Activated naive CD8-positive, alpha-beta T cell treated with anti-CD3 and anti-CD28 coated beads for 36 hours (primary cell): Measurements from ENCODE around the gene SEMA4D. TPM values are rescaled to one million over a fixed set of nuclear protein-coding genes. Genes with fewer than 3 reads are reported as not detected.

Experiments used
- DNase-seq: peaks from one replicate; pipeline ENCODE4 v3.0.0; 2021
- H3K27ac Mint-ChIP-seq: one replicate; pipeline ENCODE4 v1.8.0; 2022; ENCODE audit warnings: mild to moderate bottlenecking, moderate library complexity, mixed read lengths
- H3K27me3 Mint-ChIP-seq: one replicate; pipeline ENCODE4 v1.8.0; 2022; ENCODE audit warnings: mild to moderate bottlenecking, mixed read lengths
- H3K36me3 Mint-ChIP-seq: one replicate; pipeline ENCODE4 v1.8.0; 2021; ENCODE audit warnings: mild to moderate bottlenecking, mixed read lengths
- H3K4me1 Mint-ChIP-seq: one replicate; pipeline ENCODE4 v1.8.0; 2021; ENCODE audit warnings: mixed read lengths
- H3K4me3 Mint-ChIP-seq: one replicate; pipeline ENCODE4 v1.8.0; 2022; ENCODE audit warnings: mild to moderate bottlenecking, moderate library complexity, mixed read lengths
- H3K9me3 Mint-ChIP-seq: one replicate; pipeline ENCODE4 v1.8.0; 2022; ENCODE audit warnings: mixed read lengths
- total RNA-seq, 2 experiments: library from RNA; stranded (reverse); gene quantifications; one replicate each; pipeline ENCODE4 v1.2.3, GENCODE V29; 2021

Gene SEMA4D
- total RNA-seq, 2 experiments from 2014 or later, result 239 to 245 TPM

DNA sequence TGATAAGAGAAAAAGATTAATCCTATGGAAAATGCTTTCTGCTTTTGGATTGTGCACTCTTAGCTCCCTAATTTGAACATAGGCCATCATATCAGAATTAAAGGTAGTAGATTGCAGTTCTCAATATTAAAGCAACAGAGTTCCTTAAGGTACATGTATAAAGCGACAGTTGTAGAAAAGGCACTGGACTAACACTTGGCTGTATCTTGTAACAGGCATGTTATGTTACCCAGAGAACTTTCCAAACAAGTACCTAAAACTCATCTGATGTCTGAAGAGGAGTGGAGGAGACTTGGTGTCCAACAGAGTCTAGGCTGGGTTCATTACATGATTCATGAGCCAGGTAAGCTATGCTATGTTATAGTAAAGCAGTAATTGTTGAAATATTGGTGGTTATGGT, 183.0 kb downstream of the SEMA4D start:
- peak overlapping the region; percentile 38 for H3K27ac Mint-ChIP-seq
- peaks cover 76% of the 10 kb centered on the region for H3K36me3 Mint-ChIP-seq
- H3K9me3 Mint-ChIP-seq, result no peaks in the 10 kb centered on the region
- no peak for DNase-seq
- H3K27me3 Mint-ChIP-seq, result peaks cover 6% of the 10 kb centered on the region
- H3K4me3 Mint-ChIP-seq, result peak overlapping the region; percentile 91
- peaks cover 51% of the 10 kb centered on the region for H3K4me1 Mint-ChIP-seq

DNA sequence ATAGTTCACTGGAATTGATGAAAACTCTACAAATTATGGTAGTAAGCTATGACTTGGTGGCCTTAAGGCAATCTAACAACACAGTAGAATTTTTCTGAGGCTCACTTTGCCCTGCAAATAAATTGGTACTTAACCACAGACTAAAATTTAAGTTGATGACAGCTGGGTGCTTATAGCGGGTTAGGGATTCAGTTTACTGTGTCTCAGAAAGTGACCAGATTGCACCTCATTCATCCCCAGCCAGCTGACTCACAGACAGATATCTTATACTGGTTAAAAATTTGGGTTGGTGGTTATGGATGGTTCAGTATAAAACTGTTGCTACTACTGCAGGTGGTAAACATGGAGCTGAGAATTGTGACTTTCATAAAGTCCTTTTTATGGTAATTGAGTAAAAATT, 184.1 kb downstream of the SEMA4D start:
- H3K27ac Mint-ChIP-seq, result no peak overlapping the region
- peaks cover 6% of the 10 kb centered on the region for H3K27me3 Mint-ChIP-seq
- H3K4me1 Mint-ChIP-seq, result peaks cover 50% of the 10 kb centered on the region
- no peak for DNase-seq
- no peaks in the 10 kb centered on the region for H3K9me3 Mint-ChIP-seq
- peaks cover 78% of the 10 kb centered on the region for H3K36me3 Mint-ChIP-seq
- peak overlapping the region; percentile 91 for H3K4me3 Mint-ChIP-seq

DNA sequence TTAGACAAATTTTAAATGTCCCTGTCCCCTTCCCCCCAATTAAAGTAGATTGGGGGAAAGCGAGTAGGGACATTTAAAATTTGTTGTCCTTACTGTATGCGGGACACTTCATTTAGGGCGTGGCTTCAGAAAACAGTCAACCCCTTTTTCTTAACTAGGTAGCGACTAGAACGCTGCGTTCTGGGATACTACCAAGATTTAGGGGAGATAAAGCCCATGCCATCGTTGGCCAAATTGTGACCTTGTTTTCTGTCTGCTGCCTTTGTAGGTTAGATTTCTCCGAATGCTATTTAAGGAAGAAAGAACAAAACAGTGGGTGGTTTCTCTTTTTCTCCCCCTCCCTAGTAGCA, 185.7 kb downstream of the SEMA4D start:
- Mint-ChIP-seq H3K9me3 (no peaks in the 10 kb centered on the region), H3K27ac (peak overlapping the region; percentile 77), H3K4me1 (peaks cover 39% of the 10 kb centered on the region), H3K4me3 (peak overlapping the region; percentile 91), H3K36me3 (peaks cover 70% of the 10 kb centered on the region), H3K27me3 (peaks cover 6% of the 10 kb centered on the region)
- DNase-seq, result no peak

DNA sequence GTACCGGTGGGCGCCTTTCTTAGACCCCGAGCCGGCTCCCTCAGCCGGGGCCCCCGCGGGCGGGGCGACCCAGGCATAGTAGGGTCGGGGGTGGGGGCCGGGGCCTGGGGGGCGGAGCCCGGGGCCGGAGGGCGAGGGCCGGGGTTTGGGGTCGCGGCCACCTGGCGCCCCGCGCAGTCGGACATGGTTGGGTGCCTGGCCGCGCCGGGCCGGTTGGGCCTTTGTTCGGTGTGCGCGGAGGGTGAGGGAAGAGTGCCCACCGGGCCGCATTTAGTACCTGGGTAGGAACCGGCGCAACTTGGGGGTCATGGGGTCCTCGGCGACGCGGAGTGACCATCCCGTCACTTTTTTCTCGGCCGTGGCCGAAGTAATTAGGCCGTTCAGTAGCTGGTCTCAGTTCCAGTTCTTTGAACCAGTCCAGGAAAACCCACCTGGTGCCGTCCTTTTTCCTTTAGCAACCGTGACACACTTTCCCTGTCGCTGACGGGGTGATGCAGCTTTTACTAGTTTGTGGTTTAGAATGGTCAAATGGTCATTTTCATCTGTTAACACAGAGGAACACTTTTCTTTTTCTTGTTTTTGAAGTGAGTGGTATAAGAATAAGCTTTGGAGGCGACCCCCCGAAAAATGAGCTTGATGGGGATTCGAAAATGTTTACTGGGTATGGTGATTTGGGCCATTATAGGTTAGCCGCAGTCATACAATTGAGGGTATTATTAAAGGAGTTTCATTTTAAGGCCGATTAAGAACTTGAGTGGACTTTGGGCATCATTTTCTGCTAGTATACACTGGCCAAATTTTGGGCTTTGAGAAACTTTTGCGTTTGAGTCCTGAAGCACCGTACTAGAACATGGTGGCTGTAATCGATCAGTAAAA, 186.3 kb downstream of the SEMA4D start:
- DNase-seq, result no peak
- H3K9me3 Mint-ChIP-seq, result no peaks in the 10 kb centered on the region
- H3K36me3 Mint-ChIP-seq, result peaks cover 68% of the 10 kb centered on the region

More for the DNA sequence above, 186.3 kb downstream of the SEMA4D start:
- Mint-ChIP-seq H3K4me3 (peak overlapping the region; percentile 91), H3K27me3 (peaks cover 6% of the 10 kb centered on the region), H3K4me1 (peaks cover 35% of the 10 kb centered on the region), H3K27ac (peak overlapping the region; percentile 98)

Other genes starting within 250 kb of the SEMA4D start
- 100 to 1,000 TPM; 333 to 343 TPM for gene CKS2, start 186.9 kb downstream of the SEMA4D start, total RNA-seq
- gene SECISBP2, start 179.6 kb downstream of the SEMA4D start, total RNA-seq, result 10 to 100 TPM; 27.3 to 34.7 TPM
- 1 to 10 TPM; 1.4 to 1.8 TPM for gene GADD45G, start 106.9 kb upstream of the SEMA4D start, total RNA-seq